Measurements from ENCODE around the gene GRK3.

Gene GRK3

GRCh38 chr22:25669253-25670069 lies 105.0 kb downstream of the GRK3 start:
- no peak for DNase-seq

- no peak for DNase-seq
These were observed 105.6 kb downstream of the GRK3 start for GRCh38 chr22:25670070-25670461.

GRCh38 chr22:25672289-25673084 lies 108.0 kb downstream of the GRK3 start:
- no peak for DNase-seq

- DNase-seq: no peak
These were observed 109.2 kb downstream of the GRK3 start for GRCh38 chr22:25673713-25674112.

GRCh38 chr22:25677631-25678030 lies 113.2 kb downstream of the GRK3 start:
- no peak for DNase-seq

GRCh38 chr22:25680051-25680450 lies 115.6 kb downstream of the GRK3 start:
- DNase-seq: no peak

GRCh38 chr22:25680956-25681355 lies 116.5 kb downstream of the GRK3 start:
- DNase-seq: no peak

- no peak for DNase-seq
These were observed 117.6 kb downstream of the GRK3 start for GRCh38 chr22:25682109-25682508.

- DNase-seq: no peak
These were observed 124.2 kb downstream of the GRK3 start for GRCh38 chr22:25688627-25689026.

GRCh38 chr22:25689631-25690030 lies 125.2 kb downstream of the GRK3 start:
- DNase-seq: no peak

- DNase-seq: no peak
These were observed 126.3 kb downstream of the GRK3 start for GRCh38 chr22:25690798-25691197.

- no peak for DNase-seq
These were observed 128.2 kb downstream of the GRK3 start for GRCh38 chr22:25692397-25693267.

- DNase-seq: no peak
These were observed 128.7 kb downstream of the GRK3 start for GRCh38 chr22:25693268-25693565.

- no peak for DNase-seq
These were observed 129.9 kb downstream of the GRK3 start for GRCh38 chr22:25694196-25694907.

GRCh38 chr22:25695146-25695545 lies 130.7 kb downstream of the GRK3 start:
- DNase-seq: no peak

GRCh38 chr22:25696763-25697162 lies 132.3 kb downstream of the GRK3 start:
- no peak for DNase-seq

GRCh38 chr22:25697181-25697664 lies 132.7 kb downstream of the GRK3 start:
- DNase-seq: no peak

- no peak for DNase-seq
These were observed 133.5 kb downstream of the GRK3 start for GRCh38 chr22:25697978-25698377.

GRCh38 chr22:25698461-25698860 lies 134.0 kb downstream of the GRK3 start:
- no peak for DNase-seq

GRCh38 chr22:25698978-25699377 lies 134.5 kb downstream of the GRK3 start:
- no peak for DNase-seq

- no peak for DNase-seq
These were observed 136.7 kb downstream of the GRK3 start for GRCh38 chr22:25701056-25701780.

GRCh38 chr22:25702040-25702439 lies 137.6 kb downstream of the GRK3 start:
- DNase-seq: no peak

Data from CD4-positive, alpha-beta T cell treated with Interleukin-12 subunit alpha and Interleukin-12 subunit beta, for 1 hour (primary cell).